Suprapubic skin (tissue), 4 donors: Measurements from ENCODE around the gene NPR1. TPM values are rescaled to one million over a fixed set of nuclear protein-coding genes. Genes with fewer than 3 reads are reported as not detected.

Experiments
- DNase-seq, 2 donors: peaks; one replicate each; pipeline ENCODE4 v3.0.0-alpha.2; 2019; ENCODE audit warnings: low spot score in 2 of 2
- H3K27ac ChIP-seq: fragments of 200-600 bp; sonication (generic); one replicate; pipeline ENCODE4 v1.5.1; 2019
- H3K27me3 ChIP-seq: fragments of 200-600 bp; sonication (generic); one replicate; pipeline ENCODE4 v1.5.1; 2019
- H3K36me3 ChIP-seq: fragments of 200-600 bp; sonication (generic); one replicate; pipeline ENCODE4 v1.5.1; 2019
- H3K4me1 ChIP-seq: fragments of 200-600 bp; sonication (generic); one replicate; pipeline ENCODE4 v1.5.1; 2019
- H3K4me3 ChIP-seq: fragments of 200-600 bp; sonication (generic); one replicate; pipeline ENCODE4 v1.5.1; 2019; ENCODE audit warnings: mild to moderate bottlenecking
- H3K9me3 ChIP-seq: fragments of 200-600 bp; sonication (generic); one replicate; pipeline ENCODE4 v1.5.1; 2019
- CTCF ChIP-seq, 2 donors: fragments of 200-600 bp in 1 of 2; fragments of 450-650 bp in 1 of 2; sonication (generic) in 1 of 2; IDR thresholded peaks; one replicate each; pipeline ENCODE4 v1.5.1; 2016 to 2019; ENCODE audit warnings: antibody characterized with exemption in 2 of 2, mild to moderate bottlenecking in 1 of 2, moderate library complexity in 1 of 2
- EP300 ChIP-seq: sonication (generic); formaldehyde crosslinking; IDR thresholded peaks from one replicate; pipeline ENCODE4 v1.6.1; 2017; ENCODE audit warnings: antibody characterized with exemption
- POLR2A ChIP-seq, 2 donors: fragments of 450-650 bp; IDR thresholded peaks; one replicate each; pipeline ENCODE4 v1.6.1; 2017; ENCODE audit warnings: antibody characterized with exemption in 2 of 2, mild to moderate bottlenecking in 2 of 2, moderate library complexity in 2 of 2
- POLR2AphosphoS5 ChIP-seq, 3 donors: sonication (generic); formaldehyde crosslinking; IDR thresholded peaks; one replicate each; pipeline ENCODE4 v1.6.1; 2017; ENCODE audit warnings: antibody characterized with exemption in 3 of 3
- WGBS: methylation state at CpG from one replicate; pipeline ENCODE4 v1.1.5; 2018; 5-methylcytosine and 5-hydroxymethylcytosine counted together
- total RNA-seq, 4 donors: library from RNA; depleted of rRNA; stranded (reverse); fragments of >200 nt; gene quantifications; one replicate each; pipeline ENCODE4 v1.1.0, GENCODE V29; 2016

Gene NPR1
- total RNA-seq, 4 donors from 2014 or later, result 4.7 to 19.2 (median 6.9) TPM

GRCh38 chr1:153643100-153643499 is 35.4 kb upstream of the NPR1 start:
- no peaks in the 10 kb centered on the region for H3K9me3 ChIP-seq
- 93% methylated on average over 11 of the region's 11 CpGs for WGBS
- no peak overlapping the region for H3K4me3 ChIP-seq
- H3K36me3 ChIP-seq, result peaks cover 86% of the 10 kb centered on the region
- peak; percentile 43 to 55 for DNase-seq
- no peaks in the 10 kb centered on the region for H3K27me3 ChIP-seq
- H3K4me1 ChIP-seq, result peaks cover 4% of the 10 kb centered on the region
- TF ChIP-seq POLR2A (IDR thresholded peaks at IDR 0.05), result no peak
- TF ChIP-seq POLR2AphosphoS5 (IDR thresholded peaks at IDR 0.05), result no peak
- H3K27ac ChIP-seq, result no peak overlapping the region

GRCh38 chr1:153643816-153644215 is 34.7 kb upstream of the NPR1 start:
- Histone ChIP-seq H3K36me3 (peaks cover 79% of the 10 kb centered on the region), H3K4me1 (peaks cover 4% of the 10 kb centered on the region), H3K4me3 (no peak overlapping the region), H3K27ac (no peak overlapping the region), H3K27me3 (no peaks in the 10 kb centered on the region), H3K9me3 (no peaks in the 10 kb centered on the region)
- no peak for TF ChIP-seq POLR2AphosphoS5 (IDR thresholded peaks at IDR 0.05)
- no peak for TF ChIP-seq POLR2A (IDR thresholded peaks at IDR 0.05)
- TF ChIP-seq CTCF (IDR thresholded peaks at IDR 0.05), result no peak
- DNase-seq, result no peak

GRCh38 chr1:153646672-153647345 is 31.7 kb upstream of the NPR1 start:
- Histone ChIP-seq H3K4me3 (no peak overlapping the region), H3K4me1 (peaks cover 10% of the 10 kb centered on the region), H3K9me3 (no peaks in the 10 kb centered on the region), H3K27ac (peak overlapping the region; percentile 12), H3K27me3 (no peaks in the 10 kb centered on the region), H3K36me3 (peaks cover 49% of the 10 kb centered on the region)
- peak in 1 of 2 donors; percentile 55 for DNase-seq
- TF ChIP-seq CTCF (IDR thresholded peaks at IDR 0.05) (no peak), POLR2A (IDR thresholded peaks at IDR 0.05) (no peak), POLR2AphosphoS5 (IDR thresholded peaks at IDR 0.05) (no peak), EP300 (no peak)
- 71% methylated on average over 5 of the region's 5 CpGs for WGBS

DNA sequence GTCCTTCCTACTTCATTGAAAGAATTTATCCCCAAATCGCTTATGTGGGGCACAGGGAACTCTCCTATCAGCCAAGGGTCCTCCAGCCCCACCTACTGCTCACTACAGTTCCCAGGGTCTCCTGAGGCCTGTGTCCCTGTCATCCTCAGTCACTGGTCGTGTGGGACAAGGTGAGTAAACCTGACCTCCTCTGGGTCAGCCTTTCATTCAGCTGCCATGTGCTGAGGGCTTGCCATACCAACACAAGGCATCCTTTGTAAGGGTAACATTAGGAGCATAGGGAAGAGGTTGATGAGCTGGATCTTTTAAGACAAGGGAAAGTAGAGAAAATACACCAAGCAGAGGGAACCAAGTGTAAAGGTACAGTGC is 31.2 kb upstream of the NPR1 start:
- no peak for TF ChIP-seq POLR2A (IDR thresholded peaks at IDR 0.05)
- no peak for TF ChIP-seq POLR2AphosphoS5 (IDR thresholded peaks at IDR 0.05)
- no peak for TF ChIP-seq EP300
- TF ChIP-seq CTCF (IDR thresholded peaks at IDR 0.05), result no peak
- Histone ChIP-seq H3K4me3 (no peak overlapping the region), H3K4me1 (peaks cover 10% of the 10 kb centered on the region), H3K36me3 (peaks cover 43% of the 10 kb centered on the region), H3K27ac (peak overlapping the region; percentile 12), H3K27me3 (no peaks in the 10 kb centered on the region), H3K9me3 (no peaks in the 10 kb centered on the region)
- peak in 1 of 2 donors; percentile 55 for DNase-seq
- WGBS, result 50% methylated on average over 2 of the region's 2 CpGs

DNA sequence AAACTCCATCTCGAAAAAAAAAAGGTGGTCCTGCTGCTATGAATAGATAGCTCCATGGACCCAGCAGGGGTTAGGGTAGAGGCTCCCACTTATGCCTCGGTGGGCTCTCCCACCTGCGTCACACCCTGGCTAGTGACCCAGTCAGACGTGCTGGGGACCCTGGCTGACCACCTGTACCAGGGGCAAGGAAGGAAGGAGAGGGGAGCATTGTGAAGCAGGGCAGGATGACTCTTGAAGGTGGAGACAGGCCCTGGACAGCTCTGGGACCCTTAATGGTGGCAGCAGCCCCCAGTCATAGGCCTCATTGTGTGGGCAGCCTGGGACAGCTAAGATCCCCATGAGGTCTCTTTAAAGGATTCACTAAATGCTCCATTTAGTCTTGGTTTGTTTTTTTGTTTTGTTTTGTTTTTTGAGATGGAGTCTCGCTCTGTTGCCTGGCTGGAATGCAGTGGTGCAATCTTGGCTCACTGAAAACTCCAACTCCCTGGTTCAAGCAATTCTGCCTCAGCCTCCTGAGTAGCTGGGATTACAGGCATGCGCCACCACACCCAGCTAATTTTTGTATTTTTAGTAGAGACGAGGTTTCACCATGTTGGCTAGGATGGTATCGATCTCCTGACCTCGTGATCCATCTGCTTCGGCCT is 30.4 kb upstream of the NPR1 start:
- no peak overlapping the region for H3K4me3 ChIP-seq
- H3K27ac ChIP-seq, result no peak overlapping the region
- H3K27me3 ChIP-seq, result no peaks in the 10 kb centered on the region
- WGBS, result 76% methylated on average over 10 of the region's 10 CpGs
- H3K4me1 ChIP-seq, result peaks cover 10% of the 10 kb centered on the region
- H3K9me3 ChIP-seq, result no peaks in the 10 kb centered on the region
- TF ChIP-seq POLR2A (IDR thresholded peaks at IDR 0.05) (no peak), EP300 (no peak), CTCF (IDR thresholded peaks at IDR 0.05) (no peak), POLR2AphosphoS5 (IDR thresholded peaks at IDR 0.05) (no peak)
- DNase-seq, result peak in 1 of 2 donors; percentile 57
- H3K36me3 ChIP-seq, result peaks cover 36% of the 10 kb centered on the region
